H9 (cell line): Measurements from ENCODE around the gene HOATZ. TPM values are rescaled to one million over a fixed set of nuclear protein-coding genes. Genes with fewer than 3 reads are reported as not detected.

ENCODE experiments used
- DNase-seq: peaks from one replicate; pipeline ENCODE4 v3.0.0-alpha.2; 2017
- H2AFZ ChIP-seq: one replicate; pipeline ENCODE4 v1.6.1; 2013; ENCODE audit warnings: mild to moderate bottlenecking, low read length, control low read depth, moderate library complexity
- H2AK5ac ChIP-seq: 2 replicates; pipeline ENCODE4 v1.6.1; 2013; ENCODE audit warnings: low read length, control low read depth, mixed read lengths; ENCODE audit not compliant: insufficient read length
- H2BK120ac ChIP-seq: one replicate; pipeline ENCODE4 v1.6.1; 2013; ENCODE audit warnings: low read depth, mild to moderate bottlenecking, low read length, control low read depth, inconsistent platforms; ENCODE audit not compliant: poor library complexity, severe bottlenecking
- H2BK12ac ChIP-seq: 2 replicates; pipeline ENCODE4 v1.6.1; 2013; ENCODE audit warnings: low read length, control low read depth, mixed read lengths, low read depth; ENCODE audit not compliant: insufficient read length
- H2BK15ac ChIP-seq: 2 replicates; pipeline ENCODE4 v1.6.1; 2013; ENCODE audit warnings: low read depth, low read length, control low read depth
- H2BK20ac ChIP-seq: one replicate; pipeline ENCODE4 v1.6.1; 2013; ENCODE audit warnings: low read depth, mild to moderate bottlenecking, low read length, control low read depth, inconsistent platforms; ENCODE audit not compliant: poor library complexity, severe bottlenecking
- H2BK5ac ChIP-seq: 2 replicates; pipeline ENCODE4 v1.6.1; 2013; ENCODE audit warnings: low read length, control low read depth, mixed read lengths; ENCODE audit not compliant: insufficient read length
- H3K14ac ChIP-seq: 2 replicates; pipeline ENCODE4 v1.6.1; 2013; ENCODE audit warnings: low read length, control low read depth; ENCODE audit not compliant: insufficient read depth
- H3K18ac ChIP-seq: 2 replicates; pipeline ENCODE4 v1.6.1; 2013; ENCODE audit warnings: low read depth, mild to moderate bottlenecking, mixed read lengths, low read length, control low read depth; ENCODE audit not compliant: insufficient read length
- H3K23ac ChIP-seq: 2 replicates; pipeline ENCODE4 v1.6.1; 2013; ENCODE audit warnings: low read length, control low read depth, mixed read lengths, low read depth; ENCODE audit not compliant: insufficient read length
- H3K23me2 ChIP-seq: 2 replicates; pipeline ENCODE4 v1.6.1; 2013; ENCODE audit warnings: low read depth, mild to moderate bottlenecking, mixed read lengths, low read length, control low read depth; ENCODE audit not compliant: insufficient read length, poor library complexity, severe bottlenecking
- H3K27ac ChIP-seq: 2 replicates; pipeline ENCODE4 v1.5.1; 2013; ENCODE audit warnings: low read length, control low read depth, mixed read lengths, low read depth; ENCODE audit not compliant: insufficient read length
- H3K27me3 ChIP-seq: 2 replicates; pipeline ENCODE4 v1.6.1; 2013; ENCODE audit warnings: low read length, control low read depth, inconsistent platforms; ENCODE audit not compliant: insufficient read depth
- H3K4ac ChIP-seq: 2 replicates; pipeline ENCODE4 v1.6.1; 2013; ENCODE audit warnings: low read depth, mild to moderate bottlenecking, control low read depth, inconsistent platforms, low read length, moderate library complexity
- H3K4me1 ChIP-seq: 2 replicates; pipeline ENCODE4 v1.6.1; 2013; ENCODE audit warnings: low read length, control low read depth, inconsistent platforms; ENCODE audit not compliant: insufficient read depth
- H3K4me2 ChIP-seq: 2 replicates; pipeline ENCODE4 v1.6.1; 2013; ENCODE audit warnings: low read length, control low read depth, mixed read lengths; ENCODE audit not compliant: insufficient read length, insufficient read depth
- H3K56ac ChIP-seq: 2 replicates; pipeline ENCODE4 v1.6.1; 2013; ENCODE audit warnings: low read depth, mild to moderate bottlenecking, mixed read lengths, low read length, control low read depth; ENCODE audit not compliant: insufficient read length
- H3K79me1 ChIP-seq: 2 replicates; pipeline ENCODE4 v1.6.1; 2013; ENCODE audit warnings: low read depth, mild to moderate bottlenecking, moderate library complexity, low read length, control low read depth, inconsistent platforms; ENCODE audit not compliant: insufficient read depth, poor library complexity, severe bottlenecking
- H3K79me2 ChIP-seq: 2 replicates; pipeline ENCODE4 v1.6.1; 2013; ENCODE audit warnings: low read length, control low read depth, inconsistent platforms; ENCODE audit not compliant: insufficient read depth
- H3K9ac ChIP-seq: 2 replicates; pipeline ENCODE4 v1.6.1; 2013; ENCODE audit warnings: low read length, control low read depth, mixed read lengths; ENCODE audit not compliant: insufficient read length; ENCODE audit errors: extremely low read depth
- H3K9me3 ChIP-seq: one replicate; pipeline ENCODE4 v1.6.1; 2013; ENCODE audit warnings: low read depth, low read length, inconsistent platforms; ENCODE audit not compliant: control insufficient read depth
- H3T11ph ChIP-seq: one replicate; pipeline ENCODE4 v1.6.1; 2013; ENCODE audit warnings: mild to moderate bottlenecking, low read length, control low read depth, inconsistent platforms
- H4K20me1 ChIP-seq: one replicate; pipeline ENCODE4 v1.6.1; 2013; ENCODE audit not compliant: control insufficient read depth, insufficient read length, insufficient read depth
- H4K5ac ChIP-seq: 2 replicates; pipeline ENCODE4 v1.6.1; 2013; ENCODE audit warnings: low read depth, mild to moderate bottlenecking, mixed read lengths, low read length, control low read depth; ENCODE audit not compliant: insufficient read length
- H4K8ac ChIP-seq: replicated peaks from 2 replicates; pipeline ENCODE4 v1.6.1; 2013; ENCODE audit warnings: low read length, control low read depth, mixed read lengths, low read depth; ENCODE audit not compliant: insufficient read length
- H4K91ac ChIP-seq: 2 replicates; pipeline ENCODE4 v1.6.1; 2013; ENCODE audit warnings: low read depth, mild to moderate bottlenecking, moderate library complexity, mixed read lengths, low read length, control low read depth; ENCODE audit not compliant: insufficient read length
- H3K27ac Mint-ChIP-seq, 3 experiments: 2 replicates in 2 of 3; 3 replicates in 1 of 3; pipeline ENCODE4 v1.8.0; 2020 to 2021; ENCODE audit warnings: mixed read lengths in 3 of 3, mild to moderate bottlenecking in 1 of 3, moderate library complexity in 1 of 3
- H3K27me3 Mint-ChIP-seq: 2 replicates; pipeline ENCODE4 v1.8.0; 2021; ENCODE audit warnings: low read depth, mild to moderate bottlenecking, moderate library complexity, mixed read lengths
- H3K36me3 Mint-ChIP-seq, 3 experiments: 2 replicates in 2 of 3; 3 replicates in 1 of 3; pipeline ENCODE4 v1.8.0; 2020 to 2021; ENCODE audit warnings: low read depth in 3 of 3, mixed read lengths in 3 of 3; ENCODE audit not compliant: insufficient read depth in 1 of 3
- H3K4me1 Mint-ChIP-seq, 2 experiments: 2 replicates each; pipeline ENCODE4 v1.8.0; 2020; ENCODE audit warnings: mixed read lengths in 2 of 2
- H3K4me3 Mint-ChIP-seq, 2 experiments: 2 replicates in 1 of 2; 3 replicates in 1 of 2; pipeline ENCODE4 v1.8.0; 2020 to 2021; ENCODE audit warnings: mild to moderate bottlenecking in 2 of 2, mixed read lengths in 2 of 2, moderate library complexity in 1 of 2
- H3K9me3 Mint-ChIP-seq, 2 experiments: 2 replicates in 1 of 2; 3 replicates in 1 of 2; pipeline ENCODE4 v1.8.0; 2020; ENCODE audit warnings: mild to moderate bottlenecking in 2 of 2, mixed read lengths in 2 of 2, moderate library complexity in 1 of 2
- WGBS: extraction: QIAGEN DNeasy Blood & Tissue Kit; methylation state at CpG from one replicate; pipeline ENCODE4 v1.1.7; 2013; ENCODE audit warnings: missing lambda C conversion rate, low lambda C conversion rate, mixed read lengths; ENCODE audit not compliant: insufficient read length; ENCODE audit errors: extremely low coverage; 5-methylcytosine and 5-hydroxymethylcytosine counted together
- total RNA-seq: library from RNA; stranded (reverse); gene quantifications from 2 replicates; pipeline ENCODE4 v1.2.1, GENCODE V29; 2021
- TF ChIP-seq, protein P1 (sequence below): fragments of 200-600 bp; sonication (generic); conservative IDR thresholded peaks from 3 replicates; pipeline ENCODE4 v1.8.0; 2021; ENCODE audit warnings: antibody characterized with exemption, mild to moderate bottlenecking

The HOATZ gene
- total RNA-seq, 1 experiment from 2014 or later: not detected

DNA sequence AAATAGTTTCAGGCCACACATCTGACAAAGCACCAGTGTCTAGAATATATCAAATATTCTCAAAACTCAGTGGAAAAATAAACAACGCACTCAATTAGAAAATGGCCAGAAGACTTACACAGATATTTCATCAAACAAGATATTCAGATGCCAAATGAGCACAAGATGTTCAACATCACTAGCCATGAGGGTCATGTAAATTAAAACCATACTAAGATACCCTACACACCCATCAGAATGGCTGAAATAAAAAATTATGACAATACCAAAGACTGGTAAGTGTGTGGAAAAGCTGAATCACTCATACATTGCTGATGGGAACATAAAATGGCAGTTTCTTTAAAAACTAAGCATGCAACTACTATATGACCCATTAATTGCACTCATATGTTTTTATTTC lies 24.1 kb upstream of the HOATZ start:
- TF ChIP-seq, protein P1, sequence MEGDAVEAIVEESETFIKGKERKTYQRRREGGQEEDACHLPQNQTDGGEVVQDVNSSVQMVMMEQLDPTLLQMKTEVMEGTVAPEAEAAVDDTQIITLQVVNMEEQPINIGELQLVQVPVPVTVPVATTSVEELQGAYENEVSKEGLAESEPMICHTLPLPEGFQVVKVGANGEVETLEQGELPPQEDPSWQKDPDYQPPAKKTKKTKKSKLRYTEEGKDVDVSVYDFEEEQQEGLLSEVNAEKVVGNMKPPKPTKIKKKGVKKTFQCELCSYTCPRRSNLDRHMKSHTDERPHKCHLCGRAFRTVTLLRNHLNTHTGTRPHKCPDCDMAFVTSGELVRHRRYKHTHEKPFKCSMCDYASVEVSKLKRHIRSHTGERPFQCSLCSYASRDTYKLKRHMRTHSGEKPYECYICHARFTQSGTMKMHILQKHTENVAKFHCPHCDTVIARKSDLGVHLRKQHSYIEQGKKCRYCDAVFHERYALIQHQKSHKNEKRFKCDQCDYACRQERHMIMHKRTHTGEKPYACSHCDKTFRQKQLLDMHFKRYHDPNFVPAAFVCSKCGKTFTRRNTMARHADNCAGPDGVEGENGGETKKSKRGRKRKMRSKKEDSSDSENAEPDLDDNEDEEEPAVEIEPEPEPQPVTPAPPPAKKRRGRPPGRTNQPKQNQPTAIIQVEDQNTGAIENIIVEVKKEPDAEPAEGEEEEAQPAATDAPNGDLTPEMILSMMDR: no peak
- Histone ChIP-seq H3K4ac (no peak overlapping the region), H3K79me2 (no peaks in the 10 kb centered on the region), H3K14ac (no peak overlapping the region), H4K8ac (no peak overlapping the region), H2AK5ac (no peak overlapping the region), H3K27ac (no peak overlapping the region), H3K4me1 (no peaks in the 10 kb centered on the region), H2BK12ac (no peak overlapping the region), H3K23me2 (no peaks in the 10 kb centered on the region), H2BK15ac (no peak overlapping the region), H2AFZ (no peak overlapping the region), H3K56ac (no peak overlapping the region), H3K23ac (no peak overlapping the region), H4K20me1 (no peaks in the 10 kb centered on the region), H2BK20ac (no peak overlapping the region), H3K79me1 (no peaks in the 10 kb centered on the region), H3K18ac (no peak overlapping the region), H2BK120ac (no peak overlapping the region), H3K27me3 (no peaks in the 10 kb centered on the region), H4K91ac (no peak overlapping the region), H4K5ac (no peak overlapping the region), H2BK5ac (no peak overlapping the region), H3K4me2 (no peak overlapping the region), H3T11ph (no peak overlapping the region), H3K9ac (no peak overlapping the region), H3K9me3 (no peaks in the 10 kb centered on the region)
- Mint-ChIP-seq H3K4me3 (no peak overlapping the region), H3K36me3 (peaks cover 0 to 12% (median 0%) of the 10 kb centered on the region in 3 experiments; a peak in 3 of 7 replicates), H3K27me3 (peaks cover 26% of the 10 kb centered on the region), H3K27ac (no peak overlapping the region), H3K9me3 (peaks cover 15 to 18% of the 10 kb centered on the region in 2 experiments), H3K4me1 (peaks cover 9% of the 10 kb centered on the region in 2 experiments)
- WGBS: no CpG with 5 or more reads among the region's 1 CpG
- DNase-seq: no peak
